ENCODE results near the gene GREM2. TPM values are rescaled to one million over a fixed set of nuclear protein-coding genes. Genes with fewer than 3 reads are reported as not detected.

Gene GREM2
- total RNA-seq, 1 experiment from 2014 or later, result 0.17 TPM

DNA sequence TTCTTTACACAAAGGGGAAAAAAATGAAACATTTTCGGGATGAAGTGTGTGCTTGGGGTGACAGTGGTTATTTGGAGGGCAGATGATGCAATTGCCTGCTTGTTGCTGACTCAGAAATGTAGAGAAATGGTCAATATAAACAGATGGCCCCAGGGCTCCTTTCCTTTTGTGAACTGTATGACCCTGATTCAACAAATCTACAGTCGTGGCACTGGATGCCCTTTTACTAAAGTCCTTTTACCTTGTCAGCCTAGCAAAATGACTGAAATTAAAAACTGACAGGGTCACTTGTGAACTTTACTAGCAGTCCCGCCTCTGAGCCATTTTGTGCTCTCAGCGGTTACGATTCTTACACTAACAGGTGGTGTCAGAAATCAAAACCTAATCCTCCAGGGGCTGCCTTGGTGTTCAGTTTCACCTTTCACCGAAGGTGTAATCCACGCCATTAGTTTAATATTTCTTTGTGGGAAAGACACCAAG is 49.8 kb downstream of the GREM2 start:
- no peak overlapping the region; the same call in 1 of the 2 replicates for H3K27ac Mint-ChIP-seq
- ChIA-PET CTCF (no interaction called here), POLR2A (no interaction called here)
- no peaks in the 10 kb centered on the region for H3K4me1 Mint-ChIP-seq
- no peaks in the 10 kb centered on the region for H3K27me3 Mint-ChIP-seq (ENCODE audit: low read depth)
- TF ChIP-seq GABPB1 (CRISPR knock-in tag; IDR thresholded peaks at IDR 0.05), result peak; percentile 67
- TF ChIP-seq, protein P1, sequence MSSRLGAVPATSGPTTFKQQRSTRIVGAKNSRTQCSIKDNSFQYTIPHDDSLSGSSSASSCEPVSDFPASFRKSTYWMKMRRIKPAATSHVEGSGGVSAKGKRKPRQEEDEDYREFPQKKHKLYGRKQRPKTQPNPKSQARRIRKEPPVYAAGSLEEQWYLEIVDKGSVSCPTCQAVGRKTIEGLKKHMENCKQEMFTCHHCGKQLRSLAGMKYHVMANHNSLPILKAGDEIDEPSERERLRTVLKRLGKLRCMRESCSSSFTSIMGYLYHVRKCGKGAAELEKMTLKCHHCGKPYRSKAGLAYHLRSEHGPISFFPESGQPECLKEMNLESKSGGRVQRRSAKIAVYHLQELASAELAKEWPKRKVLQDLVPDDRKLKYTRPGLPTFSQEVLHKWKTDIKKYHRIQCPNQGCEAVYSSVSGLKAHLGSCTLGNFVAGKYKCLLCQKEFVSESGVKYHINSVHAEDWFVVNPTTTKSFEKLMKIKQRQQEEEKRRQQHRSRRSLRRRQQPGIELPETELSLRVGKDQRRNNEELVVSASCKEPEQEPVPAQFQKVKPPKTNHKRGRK (CRISPR knock-in tag; IDR thresholded peaks at IDR 0.05; ENCODE audit: borderline replicate concordance), result no peak
- TF ChIP-seq, protein P2, sequence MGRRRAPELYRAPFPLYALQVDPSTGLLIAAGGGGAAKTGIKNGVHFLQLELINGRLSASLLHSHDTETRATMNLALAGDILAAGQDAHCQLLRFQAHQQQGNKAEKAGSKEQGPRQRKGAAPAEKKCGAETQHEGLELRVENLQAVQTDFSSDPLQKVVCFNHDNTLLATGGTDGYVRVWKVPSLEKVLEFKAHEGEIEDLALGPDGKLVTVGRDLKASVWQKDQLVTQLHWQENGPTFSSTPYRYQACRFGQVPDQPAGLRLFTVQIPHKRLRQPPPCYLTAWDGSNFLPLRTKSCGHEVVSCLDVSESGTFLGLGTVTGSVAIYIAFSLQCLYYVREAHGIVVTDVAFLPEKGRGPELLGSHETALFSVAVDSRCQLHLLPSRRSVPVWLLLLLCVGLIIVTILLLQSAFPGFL (CRISPR knock-in tag; IDR thresholded peaks at IDR 0.05; ENCODE audit: borderline replicate concordance), result no peak
- TF ChIP-seq ESRRA (CRISPR knock-in tag; IDR thresholded peaks at IDR 0.05; ENCODE audit: borderline replicate concordance), result no peak
- TF ChIP-seq, protein P3, sequence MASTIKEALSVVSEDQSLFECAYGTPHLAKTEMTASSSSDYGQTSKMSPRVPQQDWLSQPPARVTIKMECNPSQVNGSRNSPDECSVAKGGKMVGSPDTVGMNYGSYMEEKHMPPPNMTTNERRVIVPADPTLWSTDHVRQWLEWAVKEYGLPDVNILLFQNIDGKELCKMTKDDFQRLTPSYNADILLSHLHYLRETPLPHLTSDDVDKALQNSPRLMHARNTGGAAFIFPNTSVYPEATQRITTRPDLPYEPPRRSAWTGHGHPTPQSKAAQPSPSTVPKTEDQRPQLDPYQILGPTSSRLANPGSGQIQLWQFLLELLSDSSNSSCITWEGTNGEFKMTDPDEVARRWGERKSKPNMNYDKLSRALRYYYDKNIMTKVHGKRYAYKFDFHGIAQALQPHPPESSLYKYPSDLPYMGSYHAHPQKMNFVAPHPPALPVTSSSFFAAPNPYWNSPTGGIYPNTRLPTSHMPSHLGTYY (CRISPR knock-in tag; IDR thresholded peaks at IDR 0.05), result no peak
- TF ChIP-seq, protein P4, sequence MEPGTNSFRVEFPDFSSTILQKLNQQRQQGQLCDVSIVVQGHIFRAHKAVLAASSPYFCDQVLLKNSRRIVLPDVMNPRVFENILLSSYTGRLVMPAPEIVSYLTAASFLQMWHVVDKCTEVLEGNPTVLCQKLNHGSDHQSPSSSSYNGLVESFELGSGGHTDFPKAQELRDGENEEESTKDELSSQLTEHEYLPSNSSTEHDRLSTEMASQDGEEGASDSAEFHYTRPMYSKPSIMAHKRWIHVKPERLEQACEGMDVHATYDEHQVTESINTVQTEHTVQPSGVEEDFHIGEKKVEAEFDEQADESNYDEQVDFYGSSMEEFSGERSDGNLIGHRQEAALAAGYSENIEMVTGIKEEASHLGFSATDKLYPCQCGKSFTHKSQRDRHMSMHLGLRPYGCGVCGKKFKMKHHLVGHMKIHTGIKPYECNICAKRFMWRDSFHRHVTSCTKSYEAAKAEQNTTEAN (CRISPR knock-in tag; IDR thresholded peaks at IDR 0.05), result no peak
- ATAC-seq, result no peak; the same call in 1 of the 2 replicates
- no peak for DNase-seq (ENCODE audit: low spot score)
- no peak overlapping the region for H3K4me3 Mint-ChIP-seq
- peaks cover 7% of the 10 kb centered on the region; the same call in 1 of the 2 replicates for H3K9me3 Mint-ChIP-seq
- H3K36me3 Mint-ChIP-seq, result no peaks in the 10 kb centered on the region

- Mint-ChIP-seq H3K27me3 (ENCODE audit: low read depth) (no peaks in the 10 kb centered on the region), H3K27ac (no peak overlapping the region), H3K36me3 (no peaks in the 10 kb centered on the region), H3K4me3 (no peak overlapping the region), H3K9me3 (peaks cover 7% of the 10 kb centered on the region; the same call in 1 of the 2 replicates), H3K4me1 (no peaks in the 10 kb centered on the region)
- DNase-seq (ENCODE audit: low spot score) (no peak), ATAC-seq (no peak)
- ChIA-PET POLR2A (no interaction called here), CTCF (no interaction called here)
- TF ChIP-seq SMAD3 (CRISPR knock-in tag; IDR thresholded peaks at IDR 0.05; ENCODE audit: borderline replicate concordance), result no peak
- TF ChIP-seq, protein P5, sequence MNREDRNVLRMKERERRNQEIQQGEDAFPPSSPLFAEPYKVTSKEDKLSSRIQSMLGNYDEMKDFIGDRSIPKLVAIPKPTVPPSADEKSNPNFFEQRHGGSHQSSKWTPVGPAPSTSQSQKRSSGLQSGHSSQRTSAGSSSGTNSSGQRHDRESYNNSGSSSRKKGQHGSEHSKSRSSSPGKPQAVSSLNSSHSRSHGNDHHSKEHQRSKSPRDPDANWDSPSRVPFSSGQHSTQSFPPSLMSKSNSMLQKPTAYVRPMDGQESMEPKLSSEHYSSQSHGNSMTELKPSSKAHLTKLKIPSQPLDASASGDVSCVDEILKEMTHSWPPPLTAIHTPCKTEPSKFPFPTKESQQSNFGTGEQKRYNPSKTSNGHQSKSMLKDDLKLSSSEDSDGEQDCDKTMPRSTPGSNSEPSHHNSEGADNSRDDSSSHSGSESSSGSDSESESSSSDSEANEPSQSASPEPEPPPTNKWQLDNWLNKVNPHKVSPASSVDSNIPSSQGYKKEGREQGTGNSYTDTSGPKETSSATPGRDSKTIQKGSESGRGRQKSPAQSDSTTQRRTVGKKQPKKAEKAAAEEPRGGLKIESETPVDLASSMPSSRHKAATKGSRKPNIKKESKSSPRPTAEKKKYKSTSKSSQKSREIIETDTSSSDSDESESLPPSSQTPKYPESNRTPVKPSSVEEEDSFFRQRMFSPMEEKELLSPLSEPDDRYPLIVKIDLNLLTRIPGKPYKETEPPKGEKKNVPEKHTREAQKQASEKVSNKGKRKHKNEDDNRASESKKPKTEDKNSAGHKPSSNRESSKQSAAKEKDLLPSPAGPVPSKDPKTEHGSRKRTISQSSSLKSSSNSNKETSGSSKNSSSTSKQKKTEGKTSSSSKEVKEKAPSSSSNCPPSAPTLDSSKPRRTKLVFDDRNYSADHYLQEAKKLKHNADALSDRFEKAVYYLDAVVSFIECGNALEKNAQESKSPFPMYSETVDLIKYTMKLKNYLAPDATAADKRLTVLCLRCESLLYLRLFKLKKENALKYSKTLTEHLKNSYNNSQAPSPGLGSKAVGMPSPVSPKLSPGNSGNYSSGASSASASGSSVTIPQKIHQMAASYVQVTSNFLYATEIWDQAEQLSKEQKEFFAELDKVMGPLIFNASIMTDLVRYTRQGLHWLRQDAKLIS (CRISPR knock-in tag; IDR thresholded peaks at IDR 0.05; ENCODE audit: borderline replicate concordance), result no peak
Measured at GRCh38 chr1:240559781-240560180, 52.2 kb downstream of the GREM2 start.

GRCh38 chr1:240555524-240555923 is 56.4 kb downstream of the GREM2 start:
- ATAC-seq, result no peak
- Mint-ChIP-seq H3K36me3 (no peaks in the 10 kb centered on the region), H3K9me3 (peaks cover 7% of the 10 kb centered on the region; the same call in 1 of the 2 replicates), H3K27me3 (ENCODE audit: low read depth) (no peaks in the 10 kb centered on the region), H3K27ac (no peak overlapping the region), H3K4me3 (no peak overlapping the region), H3K4me1 (no peaks in the 10 kb centered on the region)
- ChIA-PET CTCF (no interaction called here), POLR2A (no interaction called here)
- no peak for DNase-seq (ENCODE audit: low spot score)
- TF ChIP-seq, protein P6, sequence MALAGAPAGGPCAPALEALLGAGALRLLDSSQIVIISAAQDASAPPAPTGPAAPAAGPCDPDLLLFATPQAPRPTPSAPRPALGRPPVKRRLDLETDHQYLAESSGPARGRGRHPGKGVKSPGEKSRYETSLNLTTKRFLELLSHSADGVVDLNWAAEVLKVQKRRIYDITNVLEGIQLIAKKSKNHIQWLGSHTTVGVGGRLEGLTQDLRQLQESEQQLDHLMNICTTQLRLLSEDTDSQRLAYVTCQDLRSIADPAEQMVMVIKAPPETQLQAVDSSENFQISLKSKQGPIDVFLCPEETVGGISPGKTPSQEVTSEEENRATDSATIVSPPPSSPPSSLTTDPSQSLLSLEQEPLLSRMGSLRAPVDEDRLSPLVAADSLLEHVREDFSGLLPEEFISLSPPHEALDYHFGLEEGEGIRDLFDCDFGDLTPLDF (CRISPR knock-in tag; IDR thresholded peaks at IDR 0.05), result no peak
- TF ChIP-seq, protein P4 (CRISPR knock-in tag; IDR thresholded peaks at IDR 0.05), result no peak
- no peak for TF ChIP-seq AR (CRISPR knock-in tag; IDR thresholded peaks at IDR 0.05)
- no peak for TF ChIP-seq NR1H2 (CRISPR knock-in tag; IDR thresholded peaks at IDR 0.05)
- TF ChIP-seq TEAD4 (CRISPR knock-in tag; IDR thresholded peaks at IDR 0.05), result no peak

Measured in WTC11 (cell line).